Esophagus squamous epithelium (tissue), 4 donors: Measurements from ENCODE around the gene HNRNPU.

ENCODE experiments used
- POLR2A ChIP-seq, 4 donors: fragments of 450-650 bp; IDR thresholded peaks; one replicate each; pipeline ENCODE4 v1.6.1; 2017; ENCODE audit warnings: antibody characterized with exemption in 4 of 4, mild to moderate bottlenecking in 4 of 4, moderate library complexity in 3 of 4
- TF ChIP-seq, protein P1 (sequence below), 6 experiments: fragments of 450-650 bp in 4 of 6; fragments of 200-600 bp in 2 of 6; sonication (generic) in 2 of 6; IDR thresholded peaks; one replicate each; pipeline ENCODE4 v1.5.1; 2016 to 2019; ENCODE audit warnings: antibody characterized with exemption in 6 of 6, mild to moderate bottlenecking in 4 of 6, moderate library complexity in 4 of 6

DNA sequence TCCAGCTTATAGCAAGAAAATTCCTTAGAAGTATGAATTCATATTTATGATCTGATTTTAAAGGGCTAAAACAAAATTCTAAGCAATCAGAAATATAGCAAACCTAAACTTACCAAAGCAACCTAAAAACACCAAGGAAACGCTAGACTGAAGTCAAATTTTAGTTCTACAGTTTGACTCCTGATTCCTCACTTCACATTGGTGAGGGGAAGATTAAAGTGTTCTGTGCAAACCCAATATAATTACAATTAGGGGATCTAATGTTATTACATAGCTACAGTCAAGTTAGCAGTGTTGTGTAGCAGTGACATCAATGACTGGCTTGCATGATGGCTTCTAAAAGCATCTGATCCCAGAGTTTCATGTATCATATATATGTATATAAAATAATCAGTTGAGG, 11.6 kb downstream of the HNRNPU start:
- TF ChIP-seq, protein P1, sequence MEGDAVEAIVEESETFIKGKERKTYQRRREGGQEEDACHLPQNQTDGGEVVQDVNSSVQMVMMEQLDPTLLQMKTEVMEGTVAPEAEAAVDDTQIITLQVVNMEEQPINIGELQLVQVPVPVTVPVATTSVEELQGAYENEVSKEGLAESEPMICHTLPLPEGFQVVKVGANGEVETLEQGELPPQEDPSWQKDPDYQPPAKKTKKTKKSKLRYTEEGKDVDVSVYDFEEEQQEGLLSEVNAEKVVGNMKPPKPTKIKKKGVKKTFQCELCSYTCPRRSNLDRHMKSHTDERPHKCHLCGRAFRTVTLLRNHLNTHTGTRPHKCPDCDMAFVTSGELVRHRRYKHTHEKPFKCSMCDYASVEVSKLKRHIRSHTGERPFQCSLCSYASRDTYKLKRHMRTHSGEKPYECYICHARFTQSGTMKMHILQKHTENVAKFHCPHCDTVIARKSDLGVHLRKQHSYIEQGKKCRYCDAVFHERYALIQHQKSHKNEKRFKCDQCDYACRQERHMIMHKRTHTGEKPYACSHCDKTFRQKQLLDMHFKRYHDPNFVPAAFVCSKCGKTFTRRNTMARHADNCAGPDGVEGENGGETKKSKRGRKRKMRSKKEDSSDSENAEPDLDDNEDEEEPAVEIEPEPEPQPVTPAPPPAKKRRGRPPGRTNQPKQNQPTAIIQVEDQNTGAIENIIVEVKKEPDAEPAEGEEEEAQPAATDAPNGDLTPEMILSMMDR (IDR thresholded peaks at IDR 0.05): no peak
- TF ChIP-seq POLR2A (IDR thresholded peaks at IDR 0.05): no peak
